ENCODE measurements around the gene CSF1.
A peak's percentile ranks its signal among the peaks of the same experiment; 100 is the strongest.

Gene CSF1

GRCh38 chr1:109923131-109923945, 12.7 kb downstream of the CSF1 start:
- peak; percentile 66 for DNase-seq

- DNase-seq: no peak
Measured at GRCh38 chr1:109923946-109924275, 13.3 kb downstream of the CSF1 start.

GRCh38 chr1:109924316-109924715, 13.7 kb downstream of the CSF1 start:
- no peak for DNase-seq

- no peak for DNase-seq
Measured at GRCh38 chr1:109925159-109925990, 14.7 kb downstream of the CSF1 start.

GRCh38 chr1:109926662-109927300, 16.1 kb downstream of the CSF1 start:
- DNase-seq: no peak

GRCh38 chr1:109927356-109927755, 16.7 kb downstream of the CSF1 start:
- DNase-seq: no peak

GRCh38 chr1:109927911-109928321, 17.3 kb downstream of the CSF1 start:
- DNase-seq: no peak

GRCh38 chr1:109928591-109929111, 18.0 kb downstream of the CSF1 start:
- no peak for DNase-seq

GRCh38 chr1:109929170-109929569, 18.5 kb downstream of the CSF1 start:
- DNase-seq: no peak

GRCh38 chr1:109929588-109930251, 19.1 kb downstream of the CSF1 start:
- DNase-seq: no peak

GRCh38 chr1:109930252-109930993, 19.8 kb downstream of the CSF1 start:
- no peak for DNase-seq

- peak; percentile 5 for DNase-seq
Measured at GRCh38 chr1:109931189-109931731, 20.6 kb downstream of the CSF1 start.

- no peak for DNase-seq
Measured at GRCh38 chr1:109931911-109932636, 21.4 kb downstream of the CSF1 start.

- DNase-seq: no peak
Measured at GRCh38 chr1:109932679-109933078, 22.0 kb downstream of the CSF1 start.

- no peak for DNase-seq
Measured at GRCh38 chr1:109933856-109934711, 23.4 kb downstream of the CSF1 start.

- peak; percentile 58 for DNase-seq
Measured at GRCh38 chr1:109935451-109935900, 24.8 kb downstream of the CSF1 start.

GRCh38 chr1:109937738-109938137, 27.1 kb downstream of the CSF1 start:
- no peak for DNase-seq

GRCh38 chr1:109938556-109938955, 27.9 kb downstream of the CSF1 start:
- DNase-seq: no peak

GRCh38 chr1:109942434-109942833, 31.8 kb downstream of the CSF1 start:
- DNase-seq: no peak

- DNase-seq: no peak
Measured at GRCh38 chr1:109944541-109944940, 33.9 kb downstream of the CSF1 start.

Data from NCI-H69 (cell line).